ENCODE data around the gene TCF25. TPM values are rescaled to one million over a fixed set of nuclear protein-coding genes. Genes with fewer than 3 reads are reported as not detected.

Gene TCF25
- polyA plus RNA-seq, 1 experiment = 219 TPM

DNA sequence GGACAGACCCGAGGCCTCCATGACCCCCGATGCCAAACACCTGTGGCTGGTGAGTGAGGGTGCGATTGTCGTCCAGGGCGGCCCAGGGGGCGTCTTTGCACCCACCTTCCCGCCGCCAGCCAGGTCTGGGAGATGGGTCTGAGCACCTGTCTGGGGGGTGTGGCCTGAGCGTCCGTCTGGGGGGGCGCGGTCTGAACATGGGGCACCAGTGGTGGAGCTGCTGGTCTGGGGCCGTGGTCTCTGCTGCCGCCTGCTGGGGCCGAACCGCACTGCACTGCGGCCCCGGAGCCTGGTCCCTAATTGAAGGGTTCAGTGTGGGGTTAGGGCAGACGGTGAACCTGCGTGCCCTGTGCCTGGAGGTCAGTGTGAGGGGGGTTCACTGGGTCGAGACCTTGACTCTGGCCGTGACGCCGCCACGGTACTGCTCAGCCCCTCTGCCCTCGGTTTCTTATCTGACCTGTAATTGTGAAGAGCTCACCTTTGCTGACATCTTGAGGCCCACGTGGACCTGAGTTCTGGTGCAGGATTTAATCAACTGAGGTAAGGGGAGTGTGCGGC, 12.6 kb upstream of the TCF25 start:
- TF ChIP-seq, protein P1, sequence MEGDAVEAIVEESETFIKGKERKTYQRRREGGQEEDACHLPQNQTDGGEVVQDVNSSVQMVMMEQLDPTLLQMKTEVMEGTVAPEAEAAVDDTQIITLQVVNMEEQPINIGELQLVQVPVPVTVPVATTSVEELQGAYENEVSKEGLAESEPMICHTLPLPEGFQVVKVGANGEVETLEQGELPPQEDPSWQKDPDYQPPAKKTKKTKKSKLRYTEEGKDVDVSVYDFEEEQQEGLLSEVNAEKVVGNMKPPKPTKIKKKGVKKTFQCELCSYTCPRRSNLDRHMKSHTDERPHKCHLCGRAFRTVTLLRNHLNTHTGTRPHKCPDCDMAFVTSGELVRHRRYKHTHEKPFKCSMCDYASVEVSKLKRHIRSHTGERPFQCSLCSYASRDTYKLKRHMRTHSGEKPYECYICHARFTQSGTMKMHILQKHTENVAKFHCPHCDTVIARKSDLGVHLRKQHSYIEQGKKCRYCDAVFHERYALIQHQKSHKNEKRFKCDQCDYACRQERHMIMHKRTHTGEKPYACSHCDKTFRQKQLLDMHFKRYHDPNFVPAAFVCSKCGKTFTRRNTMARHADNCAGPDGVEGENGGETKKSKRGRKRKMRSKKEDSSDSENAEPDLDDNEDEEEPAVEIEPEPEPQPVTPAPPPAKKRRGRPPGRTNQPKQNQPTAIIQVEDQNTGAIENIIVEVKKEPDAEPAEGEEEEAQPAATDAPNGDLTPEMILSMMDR (IDR thresholded peaks at IDR 0.05; ENCODE audit: insufficient read depth, low read depth, low read length) = peak; percentile 99
- Histone ChIP-seq H3K36me3 (ENCODE audit: control insufficient read depth, insufficient read depth, low read length) (no peaks in the 10 kb centered on the region), H3K4me3 (ENCODE audit: low read depth, low read length) (no peak overlapping the region), H3K27me3 (ENCODE audit: control insufficient read depth, insufficient read depth, low read length) (no peaks in the 10 kb centered on the region)
- POLR2A ChIA-PET = no interaction called here
- CTCF ChIA-PET = interaction anchor here (0.6 to 5.3 kb wide), 44 partner anchors 8 to 605 kb away, joined by 3 to 74 read pairs (median 4); partner anchors contain the start of genes CHMP1A, CPNE7, FANCA and SPATA2L
- DNase-seq (ENCODE audit: low read depth) = no peak

DNA sequence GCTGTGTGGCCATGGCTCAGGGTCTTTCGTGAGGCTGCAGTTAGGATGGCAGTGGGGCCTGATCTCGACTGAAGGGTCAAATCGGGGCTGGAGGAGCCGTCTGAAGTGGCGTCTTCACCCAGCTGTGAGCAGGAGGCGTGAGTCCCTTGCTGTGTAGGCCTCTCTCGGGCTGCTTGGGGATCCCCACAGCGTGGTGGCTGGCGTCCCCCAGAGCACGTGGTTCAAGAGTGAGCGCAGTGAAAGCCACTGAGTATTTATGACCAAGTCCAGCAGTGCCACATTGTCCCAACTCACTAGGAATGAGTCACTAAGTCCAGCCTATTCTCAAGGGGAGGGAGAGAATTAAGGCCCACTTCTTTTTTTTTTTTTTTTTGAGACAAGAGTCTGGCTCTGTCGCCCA, 11.7 kb upstream of the TCF25 start:
- ChIA-PET CTCF (interaction anchor here (0.6 to 5.3 kb wide), 29 partner anchors 9 to 296 kb away, joined by 3 to 74 read pairs (median 5); partner anchors contain the start of genes CHMP1A, CPNE7, SPATA2L and SPATA33), POLR2A (no interaction called here)
- no peaks in the 10 kb centered on the region for H3K36me3 ChIP-seq (ENCODE audit: control insufficient read depth, insufficient read depth, low read length)
- DNase-seq (ENCODE audit: low read depth) = no peak
- no peak overlapping the region for H3K4me3 ChIP-seq (ENCODE audit: low read depth, low read length)
- TF ChIP-seq, protein P1 (IDR thresholded peaks at IDR 0.05; ENCODE audit: insufficient read depth, low read depth, low read length) = no peak
- no peaks in the 10 kb centered on the region for H3K27me3 ChIP-seq (ENCODE audit: control insufficient read depth, insufficient read depth, low read length)

DNA sequence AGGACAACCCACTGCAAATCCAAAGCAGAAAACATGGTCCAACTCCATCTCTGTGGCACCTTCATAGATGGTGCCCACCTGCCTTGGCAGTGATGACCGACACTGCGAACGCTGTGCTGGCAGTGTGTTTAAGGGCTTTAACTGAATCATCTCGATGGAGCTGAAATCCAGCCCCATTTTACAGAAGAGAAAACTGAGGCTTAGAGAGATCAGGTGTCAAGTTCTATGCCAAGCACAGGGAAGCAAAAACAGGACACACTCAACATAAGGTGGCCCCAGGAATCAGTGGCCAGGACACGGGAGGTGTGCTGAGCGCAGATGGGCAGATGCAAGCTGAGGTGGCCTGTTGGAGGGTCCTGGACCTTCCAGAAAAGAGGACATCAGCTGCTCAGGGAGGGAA, 10.7 kb upstream of the TCF25 start:
- CTCF ChIA-PET = interaction anchor here (1.2 to 5.3 kb wide), 5 partner anchors 10 to 164 kb away, joined by 3 to 74 read pairs (median 34); partner anchors contain the start of gene SPATA2L
- POLR2A ChIA-PET = no interaction called here
- TF ChIP-seq, protein P1 (IDR thresholded peaks at IDR 0.05; ENCODE audit: insufficient read depth, low read depth, low read length) = no peak
- no peak for DNase-seq (ENCODE audit: low read depth)
- Histone ChIP-seq H3K36me3 (ENCODE audit: control insufficient read depth, insufficient read depth, low read length) (no peaks in the 10 kb centered on the region), H3K27me3 (ENCODE audit: control insufficient read depth, insufficient read depth, low read length) (no peaks in the 10 kb centered on the region), H3K4me3 (ENCODE audit: low read depth, low read length) (no peak overlapping the region)

DNA sequence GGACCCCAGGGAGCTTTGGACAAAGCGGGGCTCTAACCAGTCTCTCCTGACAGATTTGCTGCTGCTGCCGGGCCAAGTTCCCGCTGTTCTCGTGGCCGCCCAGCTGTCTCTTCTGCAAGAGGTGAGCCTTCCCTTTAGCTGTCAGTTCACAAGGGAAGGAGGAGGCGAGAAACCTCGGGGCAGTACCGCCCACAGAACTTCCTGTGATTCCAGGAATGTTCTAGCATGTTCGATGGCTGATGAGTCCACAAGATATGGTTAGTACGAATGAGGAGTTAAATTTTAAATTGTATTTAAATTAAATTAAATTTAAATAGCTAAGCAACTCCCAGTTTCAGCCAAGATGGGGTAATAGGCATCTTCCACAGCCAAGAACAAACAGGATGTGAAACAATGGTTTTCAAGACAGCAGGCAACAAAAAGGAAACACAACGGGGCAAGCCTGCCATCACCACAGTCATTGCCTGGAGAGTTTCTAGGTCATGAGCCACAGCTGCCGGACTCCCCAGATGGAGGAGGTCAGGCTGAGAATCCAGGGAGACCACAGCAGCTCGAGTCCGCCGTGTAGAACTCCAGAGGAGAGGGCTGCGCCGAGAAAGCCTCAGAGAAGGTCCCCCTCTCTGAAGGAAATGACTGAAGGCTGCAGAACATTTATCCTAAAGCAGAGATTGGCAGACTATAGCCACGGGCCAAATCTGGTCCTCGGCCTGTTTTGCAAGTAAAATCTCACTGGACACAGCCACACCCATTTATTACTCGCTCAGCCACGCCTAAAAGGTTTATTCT, 9.5 kb upstream of the TCF25 start:
- POLR2A ChIA-PET = interaction anchor here (0.5 kb wide), 1 partner anchor 24 kb away, joined by 6 read pairs; no protein-coding TSS in a partner anchor
- H3K27me3 ChIP-seq (ENCODE audit: control insufficient read depth, insufficient read depth, low read length) = no peaks in the 10 kb centered on the region
- CTCF ChIA-PET = interaction anchor here (1.0 to 5.3 kb wide), 3 partner anchors 70 to 165 kb away, joined by 3 to 74 read pairs (median 6); partner anchors contain the start of gene SPATA2L
- H3K36me3 ChIP-seq (ENCODE audit: control insufficient read depth, insufficient read depth, low read length) = no peaks in the 10 kb centered on the region
- DNase-seq (ENCODE audit: low read depth) = no peak
- TF ChIP-seq, protein P1 (IDR thresholded peaks at IDR 0.05; ENCODE audit: insufficient read depth, low read depth, low read length) = no peak
- no peak overlapping the region for H3K4me3 ChIP-seq (ENCODE audit: low read depth, low read length)

DNA sequence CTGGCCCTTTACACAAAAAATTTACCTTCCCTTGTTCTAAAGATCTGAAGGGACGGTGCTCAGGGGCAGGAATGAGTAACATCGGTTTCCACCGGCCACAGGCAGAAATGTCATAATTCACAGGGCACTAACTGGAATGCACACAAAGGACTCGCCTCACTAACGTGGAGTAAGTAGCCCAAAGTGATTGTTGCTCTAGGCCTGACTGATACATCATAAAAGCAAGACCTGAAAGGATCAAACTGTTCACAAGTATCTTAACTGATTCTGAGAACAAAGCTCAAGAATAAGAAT, 8.9 kb upstream of the TCF25 start:
- ChIA-PET POLR2A (interaction anchor here (0.5 kb wide), 1 partner anchor 103 kb away, joined by 4 read pairs; no protein-coding TSS in a partner anchor), CTCF (interaction anchor here (1.0 to 5.3 kb wide), 5 partner anchors 71 to 166 kb away, joined by 3 to 74 read pairs (median 6); partner anchors contain the start of gene SPATA2L)
- H3K36me3 ChIP-seq (ENCODE audit: control insufficient read depth, insufficient read depth, low read length) = no peaks in the 10 kb centered on the region
- no peak for DNase-seq (ENCODE audit: low read depth)
- no peaks in the 10 kb centered on the region for H3K27me3 ChIP-seq (ENCODE audit: control insufficient read depth, insufficient read depth, low read length)
- TF ChIP-seq, protein P1 (IDR thresholded peaks at IDR 0.05; ENCODE audit: insufficient read depth, low read depth, low read length) = no peak
- no peak overlapping the region for H3K4me3 ChIP-seq (ENCODE audit: low read depth, low read length)
